ENCODE data around the gene ACTN3. TPM values are rescaled to one million over a fixed set of nuclear protein-coding genes. Genes with fewer than 3 reads are reported as not detected.
"Not testable (repeated sequence)": the region's sequence is repeated elsewhere in the genome, so short reads cannot be mapped to it uniquely, and the experiment has no call there.

Gene ACTN3
- total RNA-seq, 3 donors from 2014 or later = under 0.01 to 0.16 TPM; not detected in 1

GRCh38 chr11:66581261-66581660 lies 34.6 kb downstream of the ACTN3 start:
- intact Hi-C loops (cut with DNase I; ENCODE audit: low total_unique reads) = no loop called here
- H3K4me1 ChIP-seq = no peaks in the 10 kb centered on the region
- no peak for DNase-seq (ENCODE audit: low spot score in 2 of 2)
- H3K9me3 ChIP-seq = no peaks in the 10 kb centered on the region
- no peak for TF ChIP-seq POLR2A (IDR thresholded peaks at IDR 0.05)
- no peak for TF ChIP-seq POLR2AphosphoS5 (IDR thresholded peaks at IDR 0.05)
- TF ChIP-seq, protein P1, sequence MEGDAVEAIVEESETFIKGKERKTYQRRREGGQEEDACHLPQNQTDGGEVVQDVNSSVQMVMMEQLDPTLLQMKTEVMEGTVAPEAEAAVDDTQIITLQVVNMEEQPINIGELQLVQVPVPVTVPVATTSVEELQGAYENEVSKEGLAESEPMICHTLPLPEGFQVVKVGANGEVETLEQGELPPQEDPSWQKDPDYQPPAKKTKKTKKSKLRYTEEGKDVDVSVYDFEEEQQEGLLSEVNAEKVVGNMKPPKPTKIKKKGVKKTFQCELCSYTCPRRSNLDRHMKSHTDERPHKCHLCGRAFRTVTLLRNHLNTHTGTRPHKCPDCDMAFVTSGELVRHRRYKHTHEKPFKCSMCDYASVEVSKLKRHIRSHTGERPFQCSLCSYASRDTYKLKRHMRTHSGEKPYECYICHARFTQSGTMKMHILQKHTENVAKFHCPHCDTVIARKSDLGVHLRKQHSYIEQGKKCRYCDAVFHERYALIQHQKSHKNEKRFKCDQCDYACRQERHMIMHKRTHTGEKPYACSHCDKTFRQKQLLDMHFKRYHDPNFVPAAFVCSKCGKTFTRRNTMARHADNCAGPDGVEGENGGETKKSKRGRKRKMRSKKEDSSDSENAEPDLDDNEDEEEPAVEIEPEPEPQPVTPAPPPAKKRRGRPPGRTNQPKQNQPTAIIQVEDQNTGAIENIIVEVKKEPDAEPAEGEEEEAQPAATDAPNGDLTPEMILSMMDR (IDR thresholded peaks at IDR 0.05) = no peak
- no peaks in the 10 kb centered on the region for H3K27me3 ChIP-seq
- no peak overlapping the region for H3K27ac ChIP-seq
- no peak overlapping the region for H3K4me3 ChIP-seq
- no peaks in the 10 kb centered on the region for H3K36me3 ChIP-seq

GRCh38 chr11:66582565-66583147 lies 36.0 kb downstream of the ACTN3 start:
- intact Hi-C loops (cut with DNase I; ENCODE audit: low total_unique reads); H3K4me1 ChIP-seq; H3K27me3 ChIP-seq: not testable (repeated sequence)

GRCh38 chr11:66585447-66585846 lies 38.7 kb downstream of the ACTN3 start:
- H3K36me3 ChIP-seq; H3K4me1 ChIP-seq; H3K9me3 ChIP-seq; intact Hi-C loops (cut with DNase I; ENCODE audit: low total_unique reads); DNase-seq (ENCODE audit: low spot score in 2 of 2); H3K27me3 ChIP-seq; H3K4me3 ChIP-seq; H3K27ac ChIP-seq: not testable (repeated sequence)

More at GRCh38 chr11:66582565-66583147, 36.0 kb downstream of the ACTN3 start:
- H3K9me3 ChIP-seq; H3K4me3 ChIP-seq; H3K27ac ChIP-seq; H3K36me3 ChIP-seq; DNase-seq (ENCODE audit: low spot score in 2 of 2): not testable (repeated sequence)

GRCh38 chr11:66586136-66586535 lies 39.4 kb downstream of the ACTN3 start:
- no peak for DNase-seq (ENCODE audit: low spot score in 2 of 2)
- H3K27ac ChIP-seq = no peak overlapping the region
- H3K36me3 ChIP-seq = no peaks in the 10 kb centered on the region
- intact Hi-C loops (cut with DNase I; ENCODE audit: low total_unique reads) = no loop called here
- no peaks in the 10 kb centered on the region for H3K27me3 ChIP-seq
- H3K9me3 ChIP-seq = no peaks in the 10 kb centered on the region
- H3K4me3 ChIP-seq = no peak overlapping the region
- no peak for TF ChIP-seq POLR2AphosphoS5 (IDR thresholded peaks at IDR 0.05)
- TF ChIP-seq, protein P1 (IDR thresholded peaks at IDR 0.05) = no peak
- no peak for TF ChIP-seq POLR2A (IDR thresholded peaks at IDR 0.05)
- H3K4me1 ChIP-seq = no peaks in the 10 kb centered on the region

- not testable (repeated sequence) for H3K4me1 ChIP-seq
Observed at GRCh38 chr11:66589315-66589714, 42.6 kb downstream of the ACTN3 start.

DNA sequence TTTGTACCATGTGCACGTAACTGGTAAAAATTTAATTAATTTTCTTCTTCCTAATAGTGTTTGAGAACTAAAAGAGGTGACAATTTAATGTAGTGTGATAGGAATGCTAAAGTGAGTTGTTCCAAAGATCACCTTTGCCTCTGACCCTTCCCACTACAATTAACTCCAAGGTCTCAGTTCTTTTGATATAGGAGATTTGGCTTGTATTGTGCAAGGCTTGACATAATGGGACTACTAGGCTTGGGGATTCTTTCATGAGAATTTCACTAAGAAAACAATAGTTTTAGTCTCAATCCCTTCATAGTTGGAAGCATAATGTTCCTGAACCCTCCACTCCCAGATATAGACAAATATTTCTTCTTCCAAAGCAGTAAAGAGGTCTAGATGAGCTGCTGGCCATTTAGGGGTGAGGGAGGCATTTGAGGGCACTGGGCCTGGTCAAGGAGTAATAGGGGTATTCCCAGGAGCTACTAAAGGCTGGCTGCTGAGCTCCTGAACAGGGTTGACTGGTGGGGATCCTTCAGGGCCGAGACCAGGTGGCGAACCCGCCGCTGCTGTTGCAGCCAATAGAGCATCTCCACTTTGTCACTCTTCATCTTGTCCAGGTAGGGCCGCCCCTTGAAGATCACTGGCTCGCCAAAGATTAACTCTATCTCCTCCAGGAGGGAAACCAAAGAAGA lies 43.4 kb downstream of the ACTN3 start:
- peaks cover 0 to 4% of the 10 kb centered on the region in 2 donors for H3K4me1 ChIP-seq
- H3K27me3 ChIP-seq = no peaks in the 10 kb centered on the region
- no peak for TF ChIP-seq POLR2AphosphoS5 (IDR thresholded peaks at IDR 0.05)
- TF ChIP-seq, protein P1 (IDR thresholded peaks at IDR 0.05) = no peak
- TF ChIP-seq POLR2A (IDR thresholded peaks at IDR 0.05) = no peak
- no peak for DNase-seq (ENCODE audit: low spot score in 2 of 2)
- H3K27ac ChIP-seq = no peak overlapping the region
- H3K9me3 ChIP-seq = no peaks in the 10 kb centered on the region
- intact Hi-C loops (cut with DNase I; ENCODE audit: low total_unique reads) = no loop called here
- H3K36me3 ChIP-seq = no peaks in the 10 kb centered on the region
- no peak overlapping the region for H3K4me3 ChIP-seq

More at GRCh38 chr11:66589315-66589714, 42.6 kb downstream of the ACTN3 start:
- H3K9me3 ChIP-seq; H3K36me3 ChIP-seq; H3K27ac ChIP-seq; H3K4me3 ChIP-seq; H3K27me3 ChIP-seq; intact Hi-C loops (cut with DNase I; ENCODE audit: low total_unique reads); DNase-seq (ENCODE audit: low spot score in 2 of 2): not testable (repeated sequence)

Data from breast epithelium (tissue), 4 donors.